ENCODE measurements around the gene SIRT5. TPM values are rescaled to one million over a fixed set of nuclear protein-coding genes. Genes with fewer than 3 reads are reported as not detected.

SIRT5 gene
- total RNA-seq, 4 donors from 2014 or later = 7.5 to 13.1 (median 10.0) TPM

DNA sequence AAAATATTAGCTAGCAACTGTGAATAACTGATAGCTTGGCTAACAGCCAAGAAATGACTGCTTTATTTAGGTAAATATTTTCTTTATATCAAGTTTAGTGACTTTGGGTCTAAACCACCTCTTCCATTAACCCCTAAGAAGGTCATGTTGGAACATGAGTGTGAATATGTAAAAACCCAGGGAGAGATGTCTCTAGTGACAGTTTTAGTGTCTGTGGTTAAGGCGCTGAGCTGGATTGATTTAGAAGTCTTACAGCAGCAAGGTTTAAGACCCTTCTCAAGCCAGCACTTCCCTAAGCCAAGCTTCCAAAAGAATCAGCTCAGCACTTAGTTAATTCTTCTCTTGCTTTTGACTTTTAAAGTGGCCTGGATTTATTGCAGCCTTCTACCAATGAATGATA lies 11.4 kb upstream of the SIRT5 start:
- no peak for ATAC-seq
- no peaks in the 10 kb centered on the region for H3K9me3 ChIP-seq
- H3K36me3 ChIP-seq = no peaks in the 10 kb centered on the region
- H3K4me1 ChIP-seq = peaks cover 0 to 13% (median 0%) of the 10 kb centered on the region in 3 donors
- no peak overlapping the region for H3K27ac ChIP-seq
- WGBS, 2 donors (ENCODE audit: low coverage in 1 of 2) = 86 to 100% methylated on average over 1 of the region's 1 CpG
- TF ChIP-seq POLR2AphosphoS5 (IDR thresholded peaks at IDR 0.05) (no peak), POLR2A (IDR thresholded peaks at IDR 0.05) (no peak), EP300 (IDR thresholded peaks at IDR 0.05) (no peak)
- TF ChIP-seq, protein P1, sequence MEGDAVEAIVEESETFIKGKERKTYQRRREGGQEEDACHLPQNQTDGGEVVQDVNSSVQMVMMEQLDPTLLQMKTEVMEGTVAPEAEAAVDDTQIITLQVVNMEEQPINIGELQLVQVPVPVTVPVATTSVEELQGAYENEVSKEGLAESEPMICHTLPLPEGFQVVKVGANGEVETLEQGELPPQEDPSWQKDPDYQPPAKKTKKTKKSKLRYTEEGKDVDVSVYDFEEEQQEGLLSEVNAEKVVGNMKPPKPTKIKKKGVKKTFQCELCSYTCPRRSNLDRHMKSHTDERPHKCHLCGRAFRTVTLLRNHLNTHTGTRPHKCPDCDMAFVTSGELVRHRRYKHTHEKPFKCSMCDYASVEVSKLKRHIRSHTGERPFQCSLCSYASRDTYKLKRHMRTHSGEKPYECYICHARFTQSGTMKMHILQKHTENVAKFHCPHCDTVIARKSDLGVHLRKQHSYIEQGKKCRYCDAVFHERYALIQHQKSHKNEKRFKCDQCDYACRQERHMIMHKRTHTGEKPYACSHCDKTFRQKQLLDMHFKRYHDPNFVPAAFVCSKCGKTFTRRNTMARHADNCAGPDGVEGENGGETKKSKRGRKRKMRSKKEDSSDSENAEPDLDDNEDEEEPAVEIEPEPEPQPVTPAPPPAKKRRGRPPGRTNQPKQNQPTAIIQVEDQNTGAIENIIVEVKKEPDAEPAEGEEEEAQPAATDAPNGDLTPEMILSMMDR (IDR thresholded peaks at IDR 0.05) = no peak
- H3K27me3 ChIP-seq = peaks cover 26% of the 10 kb centered on the region
- no peak overlapping the region for H3K4me3 ChIP-seq

DNA sequence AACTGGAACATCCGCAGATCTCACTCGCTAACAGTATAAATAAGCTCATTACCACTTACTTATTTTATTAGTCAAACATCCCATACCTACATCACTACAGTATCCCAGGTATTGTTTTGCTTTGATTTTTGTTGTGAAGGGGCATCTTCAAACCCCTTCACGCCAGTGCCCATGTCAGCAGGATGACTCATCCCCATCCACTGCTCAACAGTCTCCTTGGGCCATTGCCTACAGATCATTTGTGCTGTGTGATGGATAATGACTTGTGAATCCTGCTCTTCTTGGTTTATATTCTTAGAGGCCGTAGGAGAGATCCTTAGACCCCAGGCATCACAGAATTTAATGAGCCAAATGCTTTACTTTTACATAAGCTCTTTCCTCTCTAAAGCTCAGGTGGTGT lies 8.5 kb upstream of the SIRT5 start:
- H3K36me3 ChIP-seq = no peaks in the 10 kb centered on the region
- H3K4me3 ChIP-seq = no peak overlapping the region
- no peak for TF ChIP-seq POLR2A (IDR thresholded peaks at IDR 0.05)
- TF ChIP-seq POLR2AphosphoS5 (IDR thresholded peaks at IDR 0.05) = no peak
- TF ChIP-seq EP300 (IDR thresholded peaks at IDR 0.05) = no peak
- TF ChIP-seq, protein P1 (IDR thresholded peaks at IDR 0.05) = no peak
- H3K4me1 ChIP-seq = no peaks in the 10 kb centered on the region
- H3K27me3 ChIP-seq = peaks cover 26% of the 10 kb centered on the region
- ATAC-seq = no peak
- H3K27ac ChIP-seq = no peak overlapping the region
- no peaks in the 10 kb centered on the region for H3K9me3 ChIP-seq
- WGBS, 2 donors (ENCODE audit: low coverage in 1 of 2) = 94 to 95% methylated on average over 3 to 4 of the region's 4 CpGs

DNA sequence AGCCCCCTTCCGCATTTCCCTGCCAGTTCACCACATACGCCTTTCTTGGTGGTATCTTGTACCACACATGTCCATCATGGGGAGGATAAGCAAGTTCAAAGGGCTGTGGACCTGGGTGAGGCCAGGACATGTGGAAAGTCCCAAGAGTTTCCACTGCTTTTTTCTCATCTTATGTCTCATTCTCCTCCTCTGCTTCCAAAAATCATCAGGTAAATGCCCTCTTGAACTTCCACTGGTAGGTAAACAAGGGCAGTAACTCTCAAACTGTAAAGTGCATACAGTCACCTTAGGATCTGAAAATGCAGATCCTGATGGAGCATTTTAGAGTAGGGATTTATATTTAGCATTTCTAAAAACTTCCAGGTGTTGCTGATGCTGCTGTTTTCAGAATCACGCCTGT lies 7.9 kb upstream of the SIRT5 start:
- no peaks in the 10 kb centered on the region for H3K9me3 ChIP-seq
- H3K4me1 ChIP-seq = no peaks in the 10 kb centered on the region
- 45 to 98% methylated on average over 1 to 3 of the region's 3 CpGs for WGBS, 2 donors (ENCODE audit: low coverage in 1 of 2)
- no peak overlapping the region for H3K27ac ChIP-seq
- H3K4me3 ChIP-seq = no peak overlapping the region
- no peak for ATAC-seq
- H3K36me3 ChIP-seq = no peaks in the 10 kb centered on the region
- no peak for TF ChIP-seq POLR2AphosphoS5 (IDR thresholded peaks at IDR 0.05)
- no peak for TF ChIP-seq POLR2A (IDR thresholded peaks at IDR 0.05)
- no peak for TF ChIP-seq EP300 (IDR thresholded peaks at IDR 0.05)
- TF ChIP-seq, protein P1 (IDR thresholded peaks at IDR 0.05) = no peak
- peaks cover 26% of the 10 kb centered on the region for H3K27me3 ChIP-seq

DNA sequence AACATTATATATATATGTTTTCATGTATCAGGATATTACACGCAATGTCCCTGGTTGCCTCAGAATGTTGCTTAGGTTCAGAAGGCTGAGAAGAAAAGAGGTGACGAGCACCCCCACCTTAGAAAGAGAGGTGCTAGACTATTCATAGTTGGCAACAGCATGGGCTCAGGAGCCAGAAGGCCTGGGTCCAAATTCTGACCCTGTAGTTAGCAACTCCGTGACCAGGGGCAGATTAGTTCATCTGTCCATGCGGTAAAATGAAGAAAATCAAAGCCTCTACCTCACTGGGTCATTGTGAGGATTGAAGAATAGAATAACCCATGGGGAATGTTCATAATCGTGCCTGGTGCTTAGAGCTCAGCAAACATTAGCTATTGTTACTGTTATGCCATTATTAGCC lies 5.4 kb upstream of the SIRT5 start:
- WGBS, 2 donors (ENCODE audit: low coverage in 1 of 2) = 78 to 89% methylated on average over 4 to 5 of the region's 5 CpGs
- Histone ChIP-seq H3K4me3 (no peak overlapping the region), H3K36me3 (no peaks in the 10 kb centered on the region), H3K9me3 (no peaks in the 10 kb centered on the region), H3K27me3 (peaks cover 26% of the 10 kb centered on the region), H3K27ac (no peak overlapping the region), H3K4me1 (peaks cover 0 to 8% (median 0%) of the 10 kb centered on the region in 3 donors)
- TF ChIP-seq, protein P1 (IDR thresholded peaks at IDR 0.05) = no peak
- TF ChIP-seq POLR2AphosphoS5 (IDR thresholded peaks at IDR 0.05) (no peak), POLR2A (IDR thresholded peaks at IDR 0.05) (no peak), EP300 (IDR thresholded peaks at IDR 0.05) (no peak)
- ATAC-seq = no peak

DNA sequence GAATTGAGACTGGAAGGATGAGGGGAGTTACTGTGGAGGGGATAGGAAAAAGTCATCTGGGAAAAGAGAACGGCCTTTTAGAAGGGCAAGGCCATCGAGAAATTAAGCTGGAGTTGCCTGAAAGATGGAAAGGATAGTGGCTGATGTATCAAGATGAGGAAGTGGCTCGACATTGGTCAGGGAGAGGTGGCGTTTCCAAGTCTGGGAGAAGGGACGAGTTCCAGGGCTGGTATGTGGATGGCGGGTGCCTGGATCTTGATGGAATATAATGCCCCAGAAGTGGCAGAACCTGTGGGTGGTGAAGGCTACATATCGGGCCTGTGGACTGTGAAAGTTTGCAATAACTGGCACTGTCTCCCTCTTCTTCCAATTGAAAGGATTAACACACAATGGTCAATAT lies 2.2 kb upstream of the SIRT5 start:
- Histone ChIP-seq H3K9me3 (no peaks in the 10 kb centered on the region), H3K36me3 (no peaks in the 10 kb centered on the region), H3K27ac (no peak overlapping the region), H3K27me3 (no peaks in the 10 kb centered on the region), H3K4me1 (peaks cover 0 to 18% (median 0%) of the 10 kb centered on the region in 3 donors), H3K4me3 (no peak overlapping the region)
- no peak for ATAC-seq
- WGBS, 2 donors (ENCODE audit: low coverage in 1 of 2) = 82 to 87% methylated on average over 6 to 7 of the region's 7 CpGs
- no peak for TF ChIP-seq EP300 (IDR thresholded peaks at IDR 0.05)
- TF ChIP-seq POLR2A (IDR thresholded peaks at IDR 0.05) = no peak
- TF ChIP-seq, protein P1 (IDR thresholded peaks at IDR 0.05) = no peak
- no peak for TF ChIP-seq POLR2AphosphoS5 (IDR thresholded peaks at IDR 0.05)

All from gastroesophageal sphincter (tissue), 4 donors.